A549 (cell line): Measurements from ENCODE around the gene PSMB11.

ENCODE experiments used
- CHD2 ChIP-seq: fragments of 150-350 bp; IDR thresholded peaks from 2 replicates; pipeline ENCODE4 v1.6.1; 2014; ENCODE audit warnings: low read length; ENCODE audit not compliant: partially characterized antibody
- CHD4 ChIP-seq: fragments of 200-600 bp; sonication (generic); IDR thresholded peaks from 2 replicates; pipeline ENCODE4 v1.6.1; 2016; ENCODE audit warnings: antibody characterized with exemption, mild to moderate bottlenecking, borderline replicate concordance
- CTCF ChIP-seq: fragments of >200 bp; sonication (Bioruptor Twin); formaldehyde crosslinking; IDR thresholded peaks from 3 replicates; pipeline ENCODE4 v1.5.1; 2016
- FOSB ChIP-seq: fragments of 250-450 bp; sonication (Bioruptor Pico); IDR thresholded peaks from 2 replicates; pipeline ENCODE4 v1.5.0; 2020; ENCODE audit warnings: mild to moderate bottlenecking, moderate library complexity
- MAFK ChIP-seq: fragments of 450-650 bp; IDR thresholded peaks from 2 replicates; pipeline ENCODE4 v1.6.1; 2014; ENCODE audit not compliant: partially characterized antibody
- MAZ ChIP-seq: fragments of 150-350 bp; IDR thresholded peaks from 2 replicates; pipeline ENCODE4 v1.6.1; 2014; ENCODE audit warnings: antibody characterized with exemption, low read depth, low read length, borderline replicate concordance
- MYC ChIP-seq: IDR thresholded peaks from 2 replicates; pipeline ENCODE4 v1.6.1; 2012; ENCODE audit warnings: mild to moderate bottlenecking, inconsistent platforms, low read length, improper control_type of control experiment, borderline replicate concordance
- POLR2A ChIP-seq: IDR thresholded peaks from 2 replicates; pipeline ENCODE4 v1.6.1; 2012; ENCODE audit warnings: mild to moderate bottlenecking, low read length
- RCOR1 ChIP-seq: fragments of 150-350 bp; IDR thresholded peaks from 2 replicates; pipeline ENCODE4 v1.6.1; 2014; ENCODE audit warnings: antibody characterized with exemption, low read length, low read depth
- RNF2 ChIP-seq: fragments of 200-600 bp; sonication (generic); IDR thresholded peaks from 2 replicates; pipeline ENCODE4 v1.6.1; 2016; ENCODE audit warnings: low read depth, mild to moderate bottlenecking, antibody characterized with exemption, moderate library complexity, borderline replicate concordance
- SMC3 ChIP-seq: fragments of >200 bp; sonication (Bioruptor Twin); formaldehyde crosslinking; IDR thresholded peaks from 3 replicates; pipeline ENCODE4 v1.6.1; 2018; ENCODE audit warnings: inconsistent platforms
- USF2 ChIP-seq: fragments of 450-650 bp; IDR thresholded peaks from 2 replicates; pipeline ENCODE4 v1.6.1; 2014; ENCODE audit warnings: antibody characterized with exemption
- ZC3H11A ChIP-seq: fragments of 450-650 bp; IDR thresholded peaks from 2 replicates; pipeline ENCODE4 v1.6.1; 2014; ENCODE audit warnings: antibody characterized with exemption, mild to moderate bottlenecking

- TF ChIP-seq CTCF, result no peak
- TF ChIP-seq MAFK, result no peak
- no peak for TF ChIP-seq POLR2A
- TF ChIP-seq CHD2, result no peak
- TF ChIP-seq ZC3H11A, result no peak
- no peak for TF ChIP-seq RNF2
- TF ChIP-seq MYC, result no peak
- TF ChIP-seq FOSB (CRISPR knock-in tag), result no peak
- no peak for TF ChIP-seq RCOR1
- no peak for TF ChIP-seq SMC3
- no peak for TF ChIP-seq MAZ
- no peak for TF ChIP-seq CHD4
- TF ChIP-seq USF2, result no peak
These were observed 43.5 kb upstream of the PSMB11 start for GRCh38 chr14:22998329-22999012.
